ENCODE data around the gene KRTAP9-9.
"Not testable (repeated sequence)": the region's sequence is repeated elsewhere in the genome, so short reads cannot be mapped to it uniquely, and the experiment has no call there.

The KRTAP9-9 gene

GRCh38 chr17:41271858-41272257, 16.7 kb downstream of the KRTAP9-9 start:
- no peaks in the 10 kb centered on the region for H3K36me3 ChIP-seq (ENCODE audit: insufficient read depth, insufficient read length, low read length)
- H3K9ac ChIP-seq (ENCODE audit: insufficient read length, low read depth): no peak overlapping the region
- no peaks in the 10 kb centered on the region for H3K9me3 ChIP-seq (ENCODE audit: insufficient read depth, low read length)
- H3K27me3 ChIP-seq (ENCODE audit: insufficient read depth, insufficient read length): peaks cover 4% of the 10 kb centered on the region
- no peak for DNase-seq (ENCODE audit: low read depth, low spot score)
- H3K4me3 ChIP-seq (ENCODE audit: insufficient read length, low read depth): no peak overlapping the region
- TF ChIP-seq SUZ12 (IDR thresholded peaks at IDR 0.05; ENCODE audit: extremely low read depth, insufficient read depth, insufficient read length): no peak
- no peak for TF ChIP-seq YY1 (IDR thresholded peaks at IDR 0.05; ENCODE audit: insufficient read depth, insufficient read length)
- no peak for TF ChIP-seq ZNF274 (IDR thresholded peaks at IDR 0.05; ENCODE audit: low read depth, low read length)
- H3K4me1 ChIP-seq (ENCODE audit: insufficient read depth, insufficient read length): no peaks in the 10 kb centered on the region

GRCh38 chr17:41275648-41276190, 20.5 kb downstream of the KRTAP9-9 start, which contains the start of gene KRTAP9-7:
Gene KRTAP9-7, plus strand, starts transcription at chr17:41275698. Its CDS starts 0 bp downstream, at chr17:41275698.
- H3K4me3 ChIP-seq (ENCODE audit: insufficient read length, low read depth); H3K27me3 ChIP-seq (ENCODE audit: insufficient read depth, insufficient read length); H3K4me1 ChIP-seq (ENCODE audit: insufficient read depth, insufficient read length); H3K9me3 ChIP-seq (ENCODE audit: insufficient read depth, low read length); DNase-seq (ENCODE audit: low read depth, low spot score); H3K36me3 ChIP-seq (ENCODE audit: insufficient read depth, insufficient read length, low read length); H3K9ac ChIP-seq (ENCODE audit: insufficient read length, low read depth): not testable (repeated sequence)

GRCh38 chr17:41278176-41278955, 23.2 kb downstream of the KRTAP9-9 start:
- no peak for TF ChIP-seq ZNF274 (IDR thresholded peaks at IDR 0.05; ENCODE audit: low read depth, low read length)
- no peak for TF ChIP-seq SUZ12 (IDR thresholded peaks at IDR 0.05; ENCODE audit: extremely low read depth, insufficient read depth, insufficient read length)
- TF ChIP-seq YY1 (IDR thresholded peaks at IDR 0.05; ENCODE audit: insufficient read depth, insufficient read length): no peak
- H3K27me3 ChIP-seq (ENCODE audit: insufficient read depth, insufficient read length): no peaks in the 10 kb centered on the region
- no peaks in the 10 kb centered on the region for H3K9me3 ChIP-seq (ENCODE audit: insufficient read depth, low read length)
- no peaks in the 10 kb centered on the region for H3K36me3 ChIP-seq (ENCODE audit: insufficient read depth, insufficient read length, low read length)
- no peak for DNase-seq (ENCODE audit: low read depth, low spot score)
- H3K9ac ChIP-seq (ENCODE audit: insufficient read length, low read depth): no peak overlapping the region
- H3K4me1 ChIP-seq (ENCODE audit: insufficient read depth, insufficient read length): no peaks in the 10 kb centered on the region
- H3K4me3 ChIP-seq (ENCODE audit: insufficient read length, low read depth): no peak overlapping the region

GRCh38 chr17:41284043-41284442, 28.9 kb downstream of the KRTAP9-9 start:
- DNase-seq (ENCODE audit: low read depth, low spot score): no peak
- Histone ChIP-seq H3K36me3 (ENCODE audit: insufficient read depth, insufficient read length, low read length) (no peaks in the 10 kb centered on the region), H3K9me3 (ENCODE audit: insufficient read depth, low read length) (no peaks in the 10 kb centered on the region), H3K27me3 (ENCODE audit: insufficient read depth, insufficient read length) (no peaks in the 10 kb centered on the region), H3K4me1 (ENCODE audit: insufficient read depth, insufficient read length) (no peaks in the 10 kb centered on the region), H3K4me3 (ENCODE audit: insufficient read length, low read depth) (no peak overlapping the region), H3K9ac (ENCODE audit: insufficient read length, low read depth) (no peak overlapping the region)
- TF ChIP-seq YY1 (IDR thresholded peaks at IDR 0.05; ENCODE audit: insufficient read depth, insufficient read length) (no peak), ZNF274 (IDR thresholded peaks at IDR 0.05; ENCODE audit: low read depth, low read length) (no peak), SUZ12 (IDR thresholded peaks at IDR 0.05; ENCODE audit: extremely low read depth, insufficient read depth, insufficient read length) (no peak)

GRCh38 chr17:41284546-41284945, 29.4 kb downstream of the KRTAP9-9 start:
- no peak overlapping the region for H3K9ac ChIP-seq (ENCODE audit: insufficient read length, low read depth)
- H3K9me3 ChIP-seq (ENCODE audit: insufficient read depth, low read length): no peaks in the 10 kb centered on the region
- H3K27me3 ChIP-seq (ENCODE audit: insufficient read depth, insufficient read length): no peaks in the 10 kb centered on the region
- DNase-seq (ENCODE audit: low read depth, low spot score): no peak
- H3K4me1 ChIP-seq (ENCODE audit: insufficient read depth, insufficient read length): no peaks in the 10 kb centered on the region
- H3K4me3 ChIP-seq (ENCODE audit: insufficient read length, low read depth): no peak overlapping the region
- no peak for TF ChIP-seq ZNF274 (IDR thresholded peaks at IDR 0.05; ENCODE audit: low read depth, low read length)
- TF ChIP-seq SUZ12 (IDR thresholded peaks at IDR 0.05; ENCODE audit: extremely low read depth, insufficient read depth, insufficient read length): no peak
- H3K36me3 ChIP-seq (ENCODE audit: insufficient read depth, insufficient read length, low read length): no peaks in the 10 kb centered on the region

- H3K4me3 ChIP-seq (ENCODE audit: insufficient read length, low read depth): no peak overlapping the region
- no peaks in the 10 kb centered on the region for H3K27me3 ChIP-seq (ENCODE audit: insufficient read depth, insufficient read length)
- TF ChIP-seq ZNF274 (IDR thresholded peaks at IDR 0.05; ENCODE audit: low read depth, low read length) (no peak), SUZ12 (IDR thresholded peaks at IDR 0.05; ENCODE audit: extremely low read depth, insufficient read depth, insufficient read length) (no peak), YY1 (IDR thresholded peaks at IDR 0.05; ENCODE audit: insufficient read depth, insufficient read length) (no peak)
These were observed 31.9 kb downstream of the KRTAP9-9 start for GRCh38 chr17:41287050-41287449.

GRCh38 chr17:41294016-41294415, 38.8 kb downstream of the KRTAP9-9 start:
- Histone ChIP-seq H3K9ac (ENCODE audit: insufficient read length, low read depth) (no peak overlapping the region), H3K9me3 (ENCODE audit: insufficient read depth, low read length) (no peaks in the 10 kb centered on the region), H3K36me3 (ENCODE audit: insufficient read depth, insufficient read length, low read length) (no peaks in the 10 kb centered on the region), H3K4me3 (ENCODE audit: insufficient read length, low read depth) (no peak overlapping the region), H3K27me3 (ENCODE audit: insufficient read depth, insufficient read length) (no peaks in the 10 kb centered on the region), H3K4me1 (ENCODE audit: insufficient read depth, insufficient read length) (no peaks in the 10 kb centered on the region)
- TF ChIP-seq YY1 (IDR thresholded peaks at IDR 0.05; ENCODE audit: insufficient read depth, insufficient read length) (no peak), SUZ12 (IDR thresholded peaks at IDR 0.05; ENCODE audit: extremely low read depth, insufficient read depth, insufficient read length) (no peak), ZNF274 (IDR thresholded peaks at IDR 0.05; ENCODE audit: low read depth, low read length) (no peak)
- no peak for DNase-seq (ENCODE audit: low read depth, low spot score)

More at GRCh38 chr17:41287050-41287449, 31.9 kb downstream of the KRTAP9-9 start:
- Histone ChIP-seq H3K4me1 (ENCODE audit: insufficient read depth, insufficient read length) (no peaks in the 10 kb centered on the region), H3K9me3 (ENCODE audit: insufficient read depth, low read length) (no peaks in the 10 kb centered on the region), H3K9ac (ENCODE audit: insufficient read length, low read depth) (no peak overlapping the region), H3K36me3 (ENCODE audit: insufficient read depth, insufficient read length, low read length) (no peaks in the 10 kb centered on the region)
- no peak for DNase-seq (ENCODE audit: low read depth, low spot score)

Data from NT2/D1 (cell line).